Hepatocyte (in vitro differentiated cells): ENCODE data around the gene CCSER2. TPM values are rescaled to one million over a fixed set of nuclear protein-coding genes. Genes with fewer than 3 reads are reported as not detected.

Source experiments
- DNase-seq: peaks from one replicate; pipeline ENCODE4 v3.0.0-alpha.2; 2016; ENCODE audit warnings: low spot score
- H2AFZ ChIP-seq: fragments of 200-600 bp; sonication (generic); 2 replicates; pipeline ENCODE4 v1.6.0; 2016; ENCODE audit warnings: antibody characterized with exemption, mild to moderate bottlenecking
- H3K27ac ChIP-seq: fragments of 200-600 bp; sonication (generic); 2 replicates; pipeline ENCODE4 v1.5.1; 2016; ENCODE audit warnings: mild to moderate bottlenecking
- H3K27me3 ChIP-seq: fragments of 200-600 bp; sonication (generic); 2 replicates; pipeline ENCODE4 v1.6.1; 2016
- H3K36me3 ChIP-seq: fragments of 200-600 bp; sonication (generic); replicated peaks from 2 replicates; pipeline ENCODE4 v1.5.1; 2016; ENCODE audit warnings: low read depth; ENCODE audit not compliant: insufficient read depth
- H3K4me1 ChIP-seq: fragments of 200-600 bp; sonication (generic); 2 replicates; pipeline ENCODE4 v1.5.1; 2016; ENCODE audit warnings: mild to moderate bottlenecking, moderate library complexity; ENCODE audit not compliant: insufficient read depth
- H3K4me2 ChIP-seq: fragments of 200-600 bp; sonication (generic); 2 replicates; pipeline ENCODE4 v1.6.0; 2016
- H3K4me3 ChIP-seq: fragments of 200-600 bp; sonication (generic); 2 replicates; pipeline ENCODE4 v1.5.1; 2016; ENCODE audit warnings: mild to moderate bottlenecking
- H3K79me2 ChIP-seq: fragments of 200-600 bp; sonication (generic); 2 replicates; pipeline ENCODE4 v1.6.0; 2017; ENCODE audit warnings: mild to moderate bottlenecking
- H3K9me2 ChIP-seq: fragments of 200-600 bp; sonication (generic); replicated peaks from 2 replicates; pipeline ENCODE4 v1.6.0; 2017; ENCODE audit warnings: mild to moderate bottlenecking; ENCODE audit not compliant: insufficient read depth
- H3K9me3 ChIP-seq: fragments of 200-600 bp; sonication (generic); 2 replicates; pipeline ENCODE4 v1.5.1; 2016; ENCODE audit warnings: low read depth, mild to moderate bottlenecking
- H4K20me1 ChIP-seq: fragments of 200-600 bp; sonication (generic); 2 replicates; pipeline ENCODE4 v1.6.0; 2016; ENCODE audit warnings: mild to moderate bottlenecking; ENCODE audit not compliant: insufficient read depth, poor library complexity, severe bottlenecking
- CTCF ChIP-seq: fragments of 200-600 bp; sonication (generic); IDR thresholded peaks from 2 replicates; pipeline ENCODE4 v1.5.1; 2016; ENCODE audit warnings: antibody characterized with exemption, mild to moderate bottlenecking; ENCODE audit not compliant: poor library complexity
- EZH2 ChIP-seq: fragments of 200-600 bp; sonication (generic); IDR thresholded peaks from 2 replicates; pipeline ENCODE4 v1.6.1; 2016; ENCODE audit warnings: antibody characterized with exemption, mild to moderate bottlenecking, borderline replicate concordance
- EZH2phosphoT487 ChIP-seq: fragments of 200-600 bp; sonication (generic); IDR thresholded peaks from one replicate; pipeline ENCODE4 v1.6.1; 2018; ENCODE audit warnings: antibody characterized with exemption, mild to moderate bottlenecking, low read depth, moderate library complexity; ENCODE audit not compliant: unreplicated experiment, severe bottlenecking
- WGBS: methylation state at CpG from one replicate; pipeline ENCODE4 v1.1.6; 2016; ENCODE audit warnings: low lambda C conversion rate; ENCODE audit errors: missing lambda C conversion rate; 5-methylcytosine and 5-hydroxymethylcytosine counted together
- polyA plus RNA-seq: library from polyadenylated mRNA; unstranded; fragments of >200 nt; fragmentation: Nextera tagmentation; extraction: Ambion mirVana; gene quantifications from 2 replicates; pipeline ENCODE4 v1.2.1, GENCODE V29; 2016
- total RNA-seq: library from RNA; depleted of rRNA; stranded (reverse); fragments of >200 nt; gene quantifications from 2 replicates; pipeline ENCODE4 v1.2.3, GENCODE V29; 2014

Gene CCSER2
- total and polyA plus RNA-seq, 2 experiments from 2014 or later: 36.5 to 39.7 TPM

- 54% methylated on average over 6 of the region's 6 CpGs for WGBS
- Histone ChIP-seq H3K9me2 (no peaks in the 10 kb centered on the region), H2AFZ (no peak overlapping the region), H3K27ac (no peak overlapping the region), H4K20me1 (no peaks in the 10 kb centered on the region), H3K4me2 (no peak overlapping the region), H3K4me3 (no peak overlapping the region), H3K27me3 (peaks cover 5% of the 10 kb centered on the region), H3K9me3 (no peaks in the 10 kb centered on the region), H3K36me3 (no peaks in the 10 kb centered on the region), H3K79me2 (no peaks in the 10 kb centered on the region), H3K4me1 (no peaks in the 10 kb centered on the region)
- TF ChIP-seq EZH2phosphoT487: no peak
- no peak for TF ChIP-seq CTCF
- no peak for TF ChIP-seq EZH2
- no peak for DNase-seq
Observed at GRCh38 chr10:84565881-84566582, 237.6 kb downstream of the CCSER2 start.

GRCh38 chr10:84567133-84567532 is 238.7 kb downstream of the CCSER2 start:
- Histone ChIP-seq H3K4me1 (no peaks in the 10 kb centered on the region), H3K4me2 (no peak overlapping the region), H3K79me2 (no peaks in the 10 kb centered on the region), H3K9me3 (no peaks in the 10 kb centered on the region), H4K20me1 (no peaks in the 10 kb centered on the region), H3K4me3 (no peak overlapping the region), H3K9me2 (no peaks in the 10 kb centered on the region), H2AFZ (no peak overlapping the region), H3K27me3 (peaks cover 5% of the 10 kb centered on the region), H3K27ac (no peak overlapping the region), H3K36me3 (no peaks in the 10 kb centered on the region)
- TF ChIP-seq EZH2 (no peak), CTCF (no peak), EZH2phosphoT487 (no peak)
- no peak for DNase-seq
- WGBS: 19% methylated on average over 2 of the region's 2 CpGs

Other genes starting within 250 kb of the CCSER2 start
- 273 and 274 TPM in 2 replicates for gene GHITM, start 189.1 kb upstream of the CCSER2 start, total RNA-seq
- gene GHITM, start 189.1 kb upstream of the CCSER2 start, polyA plus RNA-seq: 190 and 215 TPM in 2 replicates
- gene GPR15LG, start 154.8 kb upstream of the CCSER2 start, total RNA-seq: 0.52 and 2.6 TPM in 2 replicates
- gene GPR15LG, start 154.8 kb upstream of the CCSER2 start, polyA plus RNA-seq: 0.45 and 1.9 TPM in 2 replicates
- gene CDHR1, start 134.1 kb upstream of the CCSER2 start, total RNA-seq: 0.03 and 0.24 TPM in 2 replicates
- 0.17 TPM in 1 of 2 replicates, not detected in the other for gene CDHR1, start 134.1 kb upstream of the CCSER2 start, polyA plus RNA-seq
- not detected in 2 replicates for gene LRIT2, start 103.0 kb upstream of the CCSER2 start, total RNA-seq
- not detected in 2 replicates for gene LRIT2, start 103.0 kb upstream of the CCSER2 start, polyA plus RNA-seq
- not detected in 2 replicates for gene LRIT1, start 87.0 kb upstream of the CCSER2 start, total RNA-seq
- not detected in 2 replicates for gene LRIT1, start 87.0 kb upstream of the CCSER2 start, polyA plus RNA-seq
- not detected in 2 replicates for gene RGR, start 83.5 kb upstream of the CCSER2 start, total RNA-seq
- not detected in 2 replicates for gene RGR, start 83.5 kb upstream of the CCSER2 start, polyA plus RNA-seq